Endothelial cell of umbilical vein (primary cell): ENCODE measurements around the gene RBM20. TPM values are rescaled to one million over a fixed set of nuclear protein-coding genes. Genes with fewer than 3 reads are reported as not detected.

ENCODE experiments used
- BruUV-seq: library from RNA; stranded (reverse); fragments of 400-500 nt; replicated peaks from 2 replicates; lab custom pipeline; 2021; lab: Mats Ljungman, UMichigan
- CTCF ChIA-PET: fragments of 300-600, 350-600 bp; sonication (Branson Sonifier 250); formaldehyde crosslinking; loops from one replicate; lab custom pipeline; 2021; ENCODE audit warnings: antibody characterized with exemption, inconsistent platforms; lab: Charles Lee
- POLR2A ChIA-PET: fragments of 300-600, 350-600 bp; sonication (Branson Sonifier 250); formaldehyde crosslinking; loops from one replicate; lab custom pipeline; 2021; ENCODE audit warnings: antibody characterized with exemption, inconsistent platforms; lab: Charles Lee
- DNase-seq: peaks from one replicate; pipeline ENCODE4 v3.0.0-alpha.2; 2011; ENCODE audit warnings: low read depth, low spot score
- FAIRE-seq: peaks from 2 replicates; lab custom pipeline; 2011; peaks lifted over from hg19 to GRCh38; lab: Jason Lieb, UNC
- H2AFZ ChIP-seq: 2 replicates; pipeline ENCODE4 v1.6.0; 2012; ENCODE audit warnings: low read depth, low read length, control low read depth, inconsistent platforms
- H3K27ac ChIP-seq: 2 replicates; pipeline ENCODE4 v1.5.1; 2011; ENCODE audit warnings: low read depth, mild to moderate bottlenecking, control low read depth, low read length, moderate library complexity; ENCODE audit not compliant: insufficient read depth
- H3K27me3 ChIP-seq, 2 experiments: 2 replicates each; pipeline versions ENCODE4 v1.6.0 to v1.6.1; 2011; ENCODE audit warnings: low read length in 2 of 2, mixed read lengths in 1 of 2; ENCODE audit not compliant: control insufficient read depth in 2 of 2, insufficient read depth in 2 of 2
- H3K36me3 ChIP-seq, 2 experiments: 2 replicates in 1 of 2; 3 replicates in 1 of 2; pipeline ENCODE4 v1.5.1; 2011; ENCODE audit warnings: low read length in 2 of 2, mild to moderate bottlenecking in 1 of 2, moderate library complexity in 1 of 2; ENCODE audit not compliant: control insufficient read depth in 2 of 2, insufficient read depth in 2 of 2; ENCODE audit errors: extremely low read depth in 1 of 2
- H3K4me1 ChIP-seq: 3 replicates; pipeline ENCODE4 v1.5.1; 2011; ENCODE audit warnings: mild to moderate bottlenecking, low read length; ENCODE audit not compliant: control insufficient read depth, insufficient read depth; ENCODE audit errors: extremely low read depth
- H3K4me2 ChIP-seq: 2 replicates; pipeline ENCODE4 v1.6.1; 2011; ENCODE audit warnings: low read length, control low read depth, mixed read lengths; ENCODE audit not compliant: insufficient read depth
- H3K4me3 ChIP-seq, 3 experiments: fragments of 200-600 bp in 1 of 3; sonication (generic), shearing (Covaris generic) in 1 of 3; replicated peaks in 1 of 3; 2 replicates each; pipeline ENCODE4 v1.5.1; 2011 to 2016; ENCODE audit warnings: control low read depth in 3 of 3, low read length in 3 of 3, mild to moderate bottlenecking in 2 of 3, inconsistent platforms in 1 of 3, low read depth in 1 of 3, moderate library complexity in 1 of 3; ENCODE audit not compliant: insufficient read depth in 1 of 3
- H3K79me2 ChIP-seq: 2 replicates; pipeline ENCODE4 v1.6.0; 2012; ENCODE audit warnings: low read length, inconsistent platforms; ENCODE audit not compliant: control insufficient read depth, insufficient read depth
- H3K9ac ChIP-seq: replicated peaks from 2 replicates; pipeline ENCODE3; 2011; ENCODE audit warnings: low read length, control low read depth; ENCODE audit not compliant: insufficient read depth; ENCODE audit errors: extremely low read depth
- H3K9me1 ChIP-seq: replicated peaks from 3 replicates; pipeline ENCODE4 v1.6.0; 2011; ENCODE audit warnings: mild to moderate bottlenecking, low read length; ENCODE audit not compliant: control insufficient read depth, insufficient read depth; ENCODE audit errors: extremely low read depth
- H3K9me3 ChIP-seq: replicated peaks from 2 replicates; pipeline ENCODE4 v1.5.1; 2012; ENCODE audit warnings: low read length, inconsistent platforms; ENCODE audit not compliant: control insufficient read depth, insufficient read depth
- H4K20me1 ChIP-seq: replicated peaks from 2 replicates; pipeline ENCODE3; 2011; ENCODE audit warnings: mild to moderate bottlenecking, low read length; ENCODE audit not compliant: control insufficient read depth, insufficient read depth; ENCODE audit errors: extremely low read depth
- EZH2 ChIP-seq: IDR thresholded peaks from 2 replicates; pipeline ENCODE4 v1.6.1; 2012; ENCODE audit warnings: borderline replicate concordance, low read depth, mild to moderate bottlenecking, moderate library complexity, low read length, inconsistent platforms; ENCODE audit not compliant: severe bottlenecking
- FOS ChIP-seq: IDR thresholded peaks from 2 replicates; pipeline ENCODE4 v1.6.1; 2011; ENCODE audit warnings: mild to moderate bottlenecking, low read length, moderate library complexity, borderline replicate concordance; ENCODE audit not compliant: insufficient read depth
- GATA2 ChIP-seq: IDR thresholded peaks from 2 replicates; pipeline ENCODE4 v1.7.0; 2011; ENCODE audit warnings: low read depth, mild to moderate bottlenecking, moderate library complexity, mixed read lengths, low read length; ENCODE audit not compliant: insufficient read length, insufficient read depth
- JUN ChIP-seq: IDR thresholded peaks from 2 replicates; pipeline ENCODE4 v1.6.1; 2011; ENCODE audit warnings: borderline replicate concordance, low read depth; ENCODE audit not compliant: insufficient read length, insufficient read depth
- MYC ChIP-seq: IDR thresholded peaks from one replicate; pipeline ENCODE4 v1.6.1; 2011; ENCODE audit warnings: mild to moderate bottlenecking, low read depth, low read length
- POLR2A ChIP-seq: IDR thresholded peaks from 2 replicates; pipeline ENCODE4 v1.6.1; 2012; ENCODE audit warnings: low read depth, mild to moderate bottlenecking, control low read depth, low read length
- POLR2AphosphoS5 ChIP-seq: IDR thresholded peaks from 2 replicates; pipeline ENCODE4 v1.6.1; 2012; ENCODE audit warnings: low read depth, mild to moderate bottlenecking, control low read depth, low read length, moderate library complexity; ENCODE audit not compliant: insufficient read depth
- dilution Hi-C: fragments of 300-500 bp; cut with MboI; formaldehyde crosslinking; loops from one replicate; pipeline ENCODE4 v1.15.0; 2019; ENCODE audit warnings: low sequenced_read_pairs; ENCODE audit not compliant: extremely low pct_ligation_motif_present
- intact Hi-C: fragments of 100-400 bp; cut with micrococcal nuclease; formaldehyde crosslinking; loops from one replicate; pipeline ENCODE4 v1.10.0; 2022
- polyA plus RNA-seq, 4 experiments: library from polyadenylated mRNA; depleted of rRNA in 3 of 4; stranded (reverse) in 3 of 4; unstranded in 1 of 4; fragments of >200 nt; gene quantifications; 2 replicates each; pipeline versions ENCODE4 v1.2.1 to v1.2.3, GENCODE V29; 2011 to 2012; ENCODE audit warnings: missing spikeins in 1 of 4
- total RNA-seq: library from RNA; stranded (reverse); gene quantifications from 2 replicates; pipeline ENCODE4 v1.2.3, GENCODE V29; 2021
- TF ChIP-seq, protein P1 (sequence below): IDR thresholded peaks from 2 replicates; pipeline ENCODE4 v1.6.1; 2011; ENCODE audit not compliant: insufficient read depth, insufficient read length
- TF ChIP-seq, protein P2 (sequence below), 2 donors: IDR thresholded peaks; 1 replicate in 1 of 2; 2 replicates in 1 of 2; pipeline ENCODE4 v1.5.1; 2011; ENCODE audit warnings: low read length in 2 of 2, mild to moderate bottlenecking in 2 of 2, moderate library complexity in 2 of 2, control low read depth in 1 of 2, inconsistent platforms in 1 of 2, low read depth in 1 of 2; ENCODE audit not compliant: insufficient read depth in 1 of 2; ENCODE audit errors: extremely low read depth in 1 of 2

The RBM20 gene
- total and polyA plus RNA-seq, 2 donors (not counting 3 experiments of a cell fraction or from before 2014, with no cell fraction given) = 0.04 TPM; not detected in 1

DNA sequence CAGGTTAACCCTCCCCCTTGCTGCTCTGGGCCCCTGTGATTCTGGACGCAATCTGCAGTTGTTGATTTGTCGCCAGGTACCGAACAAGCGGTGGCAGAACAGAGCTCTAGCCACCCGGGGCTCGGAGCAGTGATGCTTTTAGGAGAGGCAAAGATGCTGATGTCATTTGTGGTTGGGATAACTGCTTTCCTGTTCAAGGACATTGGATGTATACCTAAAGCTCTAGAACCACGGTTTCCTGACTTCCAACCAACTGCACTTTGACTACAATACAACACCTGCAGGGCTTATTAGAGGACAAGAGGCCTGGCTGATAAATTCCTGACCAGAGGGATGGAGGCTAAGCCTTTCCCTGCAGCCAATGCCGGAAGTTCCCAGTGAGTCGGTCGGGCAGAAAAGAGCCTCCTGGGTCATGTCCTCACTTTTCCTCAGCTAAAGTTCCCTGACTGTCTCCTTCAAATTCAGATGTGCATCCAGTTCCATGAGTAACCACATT lies 6.5 kb upstream of the RBM20 start:
- Histone ChIP-seq H3K4me1 (no peaks in the 10 kb centered on the region), H3K9me1 (no peaks in the 10 kb centered on the region), H3K27me3 (peaks cover 22 to 31% of the 10 kb centered on the region in 2 experiments), H3K27ac (no peak overlapping the region), H4K20me1 (no peaks in the 10 kb centered on the region), H3K36me3 (no peaks in the 10 kb centered on the region), H3K4me3 (no peak overlapping the region), H3K4me2 (no peak overlapping the region), H2AFZ (no peak overlapping the region), H3K9ac (no peak overlapping the region), H3K9me3 (no peaks in the 10 kb centered on the region), H3K79me2 (no peaks in the 10 kb centered on the region)
- intact Hi-C loops = no loop called here
- CTCF ChIA-PET = interaction anchor here (1.4 kb wide), 1 partner anchor 34 kb away, joined by 3 read pairs; no protein-coding TSS in a partner anchor
- no TSS peak for BruUV-seq
- DNase-seq (no peak), FAIRE-seq (no peak)
- dilution Hi-C loops = no loop called here
- POLR2A ChIA-PET = no interaction called here
- TF ChIP-seq MYC (no peak), POLR2A (no peak), POLR2AphosphoS5 (no peak), GATA2 (no peak), FOS (no peak), EZH2 (no peak), JUN (no peak)
- TF ChIP-seq, protein P1, sequence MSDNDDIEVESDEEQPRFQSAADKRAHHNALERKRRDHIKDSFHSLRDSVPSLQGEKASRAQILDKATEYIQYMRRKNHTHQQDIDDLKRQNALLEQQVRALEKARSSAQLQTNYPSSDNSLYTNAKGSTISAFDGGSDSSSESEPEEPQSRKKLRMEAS = no peak
- TF ChIP-seq, protein P2, sequence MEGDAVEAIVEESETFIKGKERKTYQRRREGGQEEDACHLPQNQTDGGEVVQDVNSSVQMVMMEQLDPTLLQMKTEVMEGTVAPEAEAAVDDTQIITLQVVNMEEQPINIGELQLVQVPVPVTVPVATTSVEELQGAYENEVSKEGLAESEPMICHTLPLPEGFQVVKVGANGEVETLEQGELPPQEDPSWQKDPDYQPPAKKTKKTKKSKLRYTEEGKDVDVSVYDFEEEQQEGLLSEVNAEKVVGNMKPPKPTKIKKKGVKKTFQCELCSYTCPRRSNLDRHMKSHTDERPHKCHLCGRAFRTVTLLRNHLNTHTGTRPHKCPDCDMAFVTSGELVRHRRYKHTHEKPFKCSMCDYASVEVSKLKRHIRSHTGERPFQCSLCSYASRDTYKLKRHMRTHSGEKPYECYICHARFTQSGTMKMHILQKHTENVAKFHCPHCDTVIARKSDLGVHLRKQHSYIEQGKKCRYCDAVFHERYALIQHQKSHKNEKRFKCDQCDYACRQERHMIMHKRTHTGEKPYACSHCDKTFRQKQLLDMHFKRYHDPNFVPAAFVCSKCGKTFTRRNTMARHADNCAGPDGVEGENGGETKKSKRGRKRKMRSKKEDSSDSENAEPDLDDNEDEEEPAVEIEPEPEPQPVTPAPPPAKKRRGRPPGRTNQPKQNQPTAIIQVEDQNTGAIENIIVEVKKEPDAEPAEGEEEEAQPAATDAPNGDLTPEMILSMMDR (IDR thresholded peaks at IDR 0.05; ENCODE audit: extremely low read depth in 1 of 2, insufficient read depth in 1 of 2, low read depth in 1 of 2, low read length in 2 of 2) = no peak
